IMR-90 (cell line): ENCODE measurements around the gene VTCN1. TPM values are rescaled to one million over a fixed set of nuclear protein-coding genes. Genes with fewer than 3 reads are reported as not detected.

Experiments
- ATAC-seq: fragments of 200-7000 bp; cut with Tn5 transposase; 2 replicates; pipeline ENCODE4 v1.9.1; 2020; ENCODE audit warnings: low read depth, mild to moderate bottlenecking, moderate library complexity
- BruUV-seq: library from RNA; stranded (reverse); fragments of 400-500 nt; replicated peaks from 2 replicates; lab custom pipeline; 2021; lab: Mats Ljungman, UMichigan
- CTCF ChIA-PET: fragments of 300-600 bp; formaldehyde crosslinking; extraction: SDS; loops from one replicate; lab custom pipeline; 2021; ENCODE audit warnings: antibody characterized with exemption; lab: Yijun Ruan, JAX
- POLR2A ChIA-PET: fragments of 300-600 bp; sonication (Branson Sonifier 250); formaldehyde crosslinking; loops from one replicate; lab custom pipeline; 2022; ENCODE audit warnings: antibody characterized with exemption; ENCODE audit not compliant: unreplicated experiment; lab: Charles Lee
- DNase-seq: peaks from one replicate; pipeline ENCODE4 v3.0.0; 2013
- H2AFZ ChIP-seq: replicated peaks from 2 replicates; pipeline ENCODE3; 2013; ENCODE audit warnings: low read length, mild to moderate bottlenecking; ENCODE audit not compliant: poor library complexity
- H2AK5ac ChIP-seq: 2 replicates; pipeline ENCODE4 v1.6.1; 2013; ENCODE audit warnings: low read depth, low read length, inconsistent platforms
- H2AK9ac ChIP-seq: replicated peaks from 2 replicates; pipeline ENCODE3; 2013; ENCODE audit warnings: mild to moderate bottlenecking, low read depth, low read length, moderate library complexity; ENCODE audit not compliant: poor library complexity
- H2BK120ac ChIP-seq: 2 replicates; pipeline ENCODE4 v1.6.1; 2013; ENCODE audit warnings: low read depth, low read length, inconsistent platforms
- H2BK15ac ChIP-seq: 3 replicates; pipeline ENCODE4 v1.6.1; 2013; ENCODE audit warnings: low read depth, low read length, inconsistent platforms
- H2BK20ac ChIP-seq: 2 replicates; pipeline ENCODE4 v1.6.1; 2013; ENCODE audit warnings: low read depth, mild to moderate bottlenecking, inconsistent platforms, low read length, moderate library complexity
- H2BK5ac ChIP-seq: 2 replicates; pipeline ENCODE4 v1.6.1; 2013; ENCODE audit warnings: mild to moderate bottlenecking, low read depth, low read length, inconsistent platforms; ENCODE audit not compliant: poor library complexity, severe bottlenecking
- H3K14ac ChIP-seq: replicated peaks from 2 replicates; pipeline ENCODE4 v1.6.1; 2013; ENCODE audit warnings: low read depth, low read length, inconsistent platforms
- H3K18ac ChIP-seq: 2 replicates; pipeline ENCODE4 v1.6.1; 2013; ENCODE audit warnings: low read depth, low read length, control low read depth
- H3K23ac ChIP-seq: 2 replicates; pipeline ENCODE4 v1.6.1; 2013; ENCODE audit warnings: low read depth, low read length, inconsistent platforms
- H3K27ac ChIP-seq: 2 replicates; pipeline ENCODE4 v1.5.1; 2013; ENCODE audit warnings: mild to moderate bottlenecking, control low read depth, low read length; ENCODE audit not compliant: insufficient read depth
- H3K27me3 ChIP-seq: 2 replicates; pipeline ENCODE4 v1.6.1; 2013; ENCODE audit warnings: low read length; ENCODE audit not compliant: control insufficient read depth, insufficient read depth
- H3K36me3 ChIP-seq: 2 replicates; pipeline ENCODE4 v1.6.1; 2013; ENCODE audit warnings: low read length, mixed read lengths; ENCODE audit not compliant: control insufficient read depth, insufficient read depth
- H3K4ac ChIP-seq: 2 replicates; pipeline ENCODE4 v1.6.1; 2013; ENCODE audit warnings: low read depth, low read length, inconsistent platforms
- H3K4me1 ChIP-seq: 2 replicates; pipeline ENCODE4 v1.6.1; 2013; ENCODE audit warnings: low read length, mixed read lengths; ENCODE audit not compliant: control insufficient read depth, insufficient read depth
- H3K4me2 ChIP-seq: 2 replicates; pipeline ENCODE4 v1.6.1; 2013; ENCODE audit warnings: low read depth, mild to moderate bottlenecking, control low read depth, low read length, moderate library complexity
- H3K4me3 ChIP-seq: 2 replicates; pipeline ENCODE4 v1.5.1; 2013; ENCODE audit warnings: low read depth, mild to moderate bottlenecking, control low read depth, low read length, moderate library complexity; ENCODE audit not compliant: insufficient read depth
- H3K56ac ChIP-seq: 2 replicates; pipeline ENCODE4 v1.6.1; 2013; ENCODE audit warnings: low read length, inconsistent platforms; ENCODE audit not compliant: insufficient read depth; ENCODE audit errors: extremely low read depth
- H3K79me1 ChIP-seq, 2 experiments: 2 replicates each; pipeline ENCODE4 v1.6.1; 2013; ENCODE audit warnings: low read length in 2 of 2, inconsistent platforms in 1 of 2, low read depth in 1 of 2
- H3K9ac ChIP-seq: 2 replicates; pipeline ENCODE4 v1.6.1; 2013; ENCODE audit warnings: low read depth, low read length, control low read depth
- H3K9me1 ChIP-seq: 2 replicates; pipeline ENCODE4 v1.6.1; 2013; ENCODE audit warnings: low read length, inconsistent platforms; ENCODE audit not compliant: insufficient read depth
- H3K9me3 ChIP-seq: 2 replicates; pipeline ENCODE4 v1.6.1; 2013; ENCODE audit warnings: low read length; ENCODE audit not compliant: control insufficient read depth, insufficient read depth
- H4K20me1 ChIP-seq: 2 replicates; pipeline ENCODE4 v1.6.1; 2013; ENCODE audit warnings: low read length, inconsistent platforms; ENCODE audit not compliant: insufficient read depth
- H4K5ac ChIP-seq: 2 replicates; pipeline ENCODE4 v1.6.1; 2013; ENCODE audit warnings: mild to moderate bottlenecking, low read depth, low read length, control low read depth
- H4K8ac ChIP-seq, 2 experiments: 2 replicates each; pipeline ENCODE4 v1.6.1; 2013; ENCODE audit warnings: low read depth in 2 of 2, low read length in 2 of 2, control low read depth in 1 of 2, inconsistent platforms in 1 of 2
- H4K91ac ChIP-seq: 2 replicates; pipeline ENCODE4 v1.6.1; 2013; ENCODE audit warnings: low read depth, low read length, inconsistent platforms; ENCODE audit not compliant: insufficient read depth
- BHLHE40 ChIP-seq: fragments of 150-350 bp; IDR thresholded peaks from 2 replicates; pipeline ENCODE4 v1.6.1; 2016; ENCODE audit warnings: mild to moderate bottlenecking, low read depth, low read length
- CHD1 ChIP-seq: IDR thresholded peaks from 2 replicates; pipeline ENCODE4 v1.6.1; 2012; ENCODE audit warnings: low read depth, low read length, improper control_type of control experiment
- ELK1 ChIP-seq: fragments of 150-350 bp; IDR thresholded peaks from 2 replicates; pipeline ENCODE4 v1.6.1; 2016; ENCODE audit warnings: low read depth, mild to moderate bottlenecking, low read length, moderate library complexity, borderline replicate concordance
- SMC3 ChIP-seq: fragments of 150-350 bp; IDR thresholded peaks from 2 replicates; pipeline ENCODE4 v1.6.1; 2016; ENCODE audit warnings: low read depth, mild to moderate bottlenecking, antibody characterized with exemption, low read length, moderate library complexity
- WGBS, 2 experiments: methylation state at CpG; one replicate each; pipeline versions ENCODE4 v1.1.5 to v1.1.7; 2013; ENCODE audit warnings: missing lambda C conversion rate in 2 of 2; ENCODE audit not compliant: insufficient read length in 1 of 2; ENCODE audit errors: extremely low coverage in 2 of 2; 5-methylcytosine and 5-hydroxymethylcytosine counted together
- dilution Hi-C: fragments of 300-500 bp; cut with HindIII; formaldehyde crosslinking; loops from one replicate; pipeline ENCODE4 v1.14.3; 2018; ENCODE audit warnings: low sequenced_read_pairs; ENCODE audit not compliant: unreplicated experiment
- in situ Hi-C: fragments of 300-500 bp; cut with MboI; formaldehyde crosslinking; loops from 3 replicates; pipeline ENCODE4 v1.14.3; 2019; ENCODE audit warnings: low sequenced_read_pairs, inconsistent platforms, mixed read lengths
- intact Hi-C: fragments of 100-400 bp; cut with micrococcal nuclease; formaldehyde crosslinking; loops from 2 replicates; pipeline ENCODE4 v1.10.0; 2022
- polyA plus RNA-seq, 3 experiments: library from polyadenylated mRNA; depleted of rRNA; stranded (reverse); fragments of >200 nt; gene quantifications; 2 replicates each; pipeline ENCODE4 v1.2.3, GENCODE V29; 2012; ENCODE audit warnings: low replicate concordance in 1 of 3
- total RNA-seq: library from RNA; depleted of rRNA; stranded (reverse); fragments of >200 nt; gene quantifications from 2 replicates; pipeline ENCODE4 v1.2.3, GENCODE V29; 2012

Gene VTCN1
- total and polyA plus RNA-seq, 2 of the 4 experiments (the other 2 are of a cell fraction) = not detected

- Histone ChIP-seq H3K14ac (no peak overlapping the region), H3K27ac (no peak overlapping the region), H3K4me1 (no peaks in the 10 kb centered on the region), H4K8ac (no peak overlapping the region), H2AK9ac (no peak overlapping the region), H2BK20ac (no peak overlapping the region), H3K18ac (no peak overlapping the region), H3K4ac (no peak overlapping the region), H3K56ac (no peak overlapping the region), H4K20me1 (no peaks in the 10 kb centered on the region), H2AFZ (no peak overlapping the region), H3K9ac (no peak overlapping the region), H3K4me3 (no peak overlapping the region), H3K9me1 (no peaks in the 10 kb centered on the region), H2AK5ac (no peak overlapping the region), H3K36me3 (no peaks in the 10 kb centered on the region), H3K27me3 (peaks cover 16% of the 10 kb centered on the region), H3K9me3 (no peaks in the 10 kb centered on the region), H3K23ac (no peak overlapping the region), H4K5ac (no peak overlapping the region), H3K79me1 (no peaks in the 10 kb centered on the region), H2BK5ac (no peak overlapping the region), H2BK120ac (no peak overlapping the region), H3K4me2 (no peak overlapping the region), H4K91ac (no peak overlapping the region), H2BK15ac (no peak overlapping the region)
- ATAC-seq (no peak), DNase-seq (no peak)
- in situ Hi-C loops (no loop called here), dilution Hi-C loops (no loop called here), intact Hi-C loops (no loop called here)
- ChIA-PET POLR2A (no interaction called here), CTCF (no interaction called here)
- WGBS, 2 experiments = no CpG with 5 or more reads among the region's 2 CpGs
- BruUV-seq = no TSS peak
- no peak for TF ChIP-seq CHD1
- TF ChIP-seq SMC3 = no peak
- TF ChIP-seq ELK1 = no peak
- no peak for TF ChIP-seq BHLHE40
Measured at GRCh38 chr1:117198097-117198496, 12.6 kb downstream of the VTCN1 start.
